Measurements from ENCODE around the gene STK38.

Gene STK38

DNA sequence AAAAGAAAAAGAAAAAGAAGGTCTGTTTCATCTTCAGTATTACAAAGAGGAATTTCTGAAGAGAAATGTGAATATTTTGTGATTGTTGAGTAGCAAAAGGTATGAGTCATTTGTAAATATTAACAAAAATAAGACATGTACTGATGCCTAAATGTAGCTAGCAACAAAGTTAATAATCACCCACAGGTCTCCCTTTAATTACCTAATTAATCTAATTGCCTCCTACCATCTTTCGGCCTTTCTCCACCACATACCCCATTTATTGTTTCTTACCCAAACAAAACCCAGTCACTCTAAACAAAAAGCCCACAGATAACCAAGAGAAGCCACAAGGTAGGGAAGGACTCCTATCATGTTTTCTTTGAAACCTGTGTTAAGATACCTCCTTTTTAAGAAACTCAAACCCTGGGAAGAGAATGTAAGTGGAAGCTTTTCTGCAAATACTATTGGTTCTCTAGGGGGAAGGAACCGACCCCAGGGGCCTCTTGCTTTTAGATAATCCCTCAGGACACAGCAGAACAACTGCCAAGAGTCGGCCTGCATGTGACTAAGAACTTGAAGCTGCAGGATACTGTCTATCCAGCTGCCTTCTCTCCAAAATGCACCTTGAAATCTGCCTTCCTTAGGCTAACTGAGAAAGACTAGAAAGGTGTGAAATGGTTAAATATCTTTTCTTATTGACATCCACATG, 16.1 kb upstream of the STK38 start:
- DNase-seq (ENCODE audit: extremely low read depth, low read depth) = no peak
- TF ChIP-seq, protein P1, sequence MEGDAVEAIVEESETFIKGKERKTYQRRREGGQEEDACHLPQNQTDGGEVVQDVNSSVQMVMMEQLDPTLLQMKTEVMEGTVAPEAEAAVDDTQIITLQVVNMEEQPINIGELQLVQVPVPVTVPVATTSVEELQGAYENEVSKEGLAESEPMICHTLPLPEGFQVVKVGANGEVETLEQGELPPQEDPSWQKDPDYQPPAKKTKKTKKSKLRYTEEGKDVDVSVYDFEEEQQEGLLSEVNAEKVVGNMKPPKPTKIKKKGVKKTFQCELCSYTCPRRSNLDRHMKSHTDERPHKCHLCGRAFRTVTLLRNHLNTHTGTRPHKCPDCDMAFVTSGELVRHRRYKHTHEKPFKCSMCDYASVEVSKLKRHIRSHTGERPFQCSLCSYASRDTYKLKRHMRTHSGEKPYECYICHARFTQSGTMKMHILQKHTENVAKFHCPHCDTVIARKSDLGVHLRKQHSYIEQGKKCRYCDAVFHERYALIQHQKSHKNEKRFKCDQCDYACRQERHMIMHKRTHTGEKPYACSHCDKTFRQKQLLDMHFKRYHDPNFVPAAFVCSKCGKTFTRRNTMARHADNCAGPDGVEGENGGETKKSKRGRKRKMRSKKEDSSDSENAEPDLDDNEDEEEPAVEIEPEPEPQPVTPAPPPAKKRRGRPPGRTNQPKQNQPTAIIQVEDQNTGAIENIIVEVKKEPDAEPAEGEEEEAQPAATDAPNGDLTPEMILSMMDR (IDR thresholded peaks at IDR 0.05; ENCODE audit: low read depth, low read length) = no peak

DNA sequence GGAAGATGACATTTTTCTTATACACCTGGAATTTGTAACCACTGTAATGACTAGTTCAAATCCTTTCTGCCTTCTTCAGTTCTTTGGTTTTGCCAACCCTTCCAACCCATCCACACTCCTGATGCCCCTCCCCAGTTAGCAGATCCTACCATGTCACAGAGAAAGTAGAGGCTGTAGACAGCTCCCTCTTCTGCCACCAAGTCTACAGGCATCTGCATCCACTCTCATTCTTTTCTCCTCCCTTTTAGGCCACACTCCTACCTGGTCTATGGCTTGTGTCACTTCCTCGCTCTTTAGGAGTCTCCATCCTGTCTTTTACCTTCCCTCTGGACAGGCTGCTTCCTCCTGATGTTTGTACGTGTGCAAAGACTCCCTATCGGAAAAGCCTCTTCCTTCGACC, 13.5 kb upstream of the STK38 start:
- no peak for DNase-seq (ENCODE audit: extremely low read depth, low read depth)
- TF ChIP-seq, protein P1 (IDR thresholded peaks at IDR 0.05; ENCODE audit: low read depth, low read length) = no peak

- TF ChIP-seq, protein P1 (IDR thresholded peaks at IDR 0.05; ENCODE audit: low read depth, low read length) = no peak
- DNase-seq (ENCODE audit: extremely low read depth, low read depth) = no peak
Measured at GRCh38 chr6:36559011-36559793, 11.9 kb upstream of the STK38 start.

GRCh38 chr6:36556281-36556680, 9.0 kb upstream of the STK38 start:
- TF ChIP-seq, protein P1 (IDR thresholded peaks at IDR 0.05; ENCODE audit: low read depth, low read length) = no peak
- DNase-seq (ENCODE audit: extremely low read depth, low read depth) = no peak

DNA sequence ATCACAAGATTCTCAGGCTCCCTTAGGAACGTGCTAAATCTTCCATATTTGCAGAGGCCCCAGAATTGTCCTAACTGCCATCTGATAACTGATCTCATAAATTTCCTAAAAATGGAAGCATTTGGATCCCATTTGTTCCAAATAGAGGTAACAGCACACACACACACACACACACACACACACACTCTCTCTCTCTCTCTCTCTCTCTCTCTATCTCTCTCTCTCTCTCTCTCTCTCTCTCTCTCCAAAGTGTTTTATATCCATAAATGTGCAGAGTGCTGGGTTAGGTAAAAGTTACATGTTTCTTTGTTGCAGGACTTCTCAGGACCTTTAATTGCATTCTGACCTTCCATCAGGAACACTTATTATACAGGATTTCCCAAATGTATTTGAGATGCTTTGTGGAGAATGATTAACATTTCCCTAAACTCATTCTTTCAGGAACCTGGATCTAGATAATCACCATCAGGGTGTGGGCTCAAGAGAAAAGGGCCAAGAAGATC, 8.5 kb upstream of the STK38 start:
- DNase-seq (ENCODE audit: extremely low read depth, low read depth) = no peak
- TF ChIP-seq, protein P1 (IDR thresholded peaks at IDR 0.05; ENCODE audit: low read depth, low read length) = no peak

DNA sequence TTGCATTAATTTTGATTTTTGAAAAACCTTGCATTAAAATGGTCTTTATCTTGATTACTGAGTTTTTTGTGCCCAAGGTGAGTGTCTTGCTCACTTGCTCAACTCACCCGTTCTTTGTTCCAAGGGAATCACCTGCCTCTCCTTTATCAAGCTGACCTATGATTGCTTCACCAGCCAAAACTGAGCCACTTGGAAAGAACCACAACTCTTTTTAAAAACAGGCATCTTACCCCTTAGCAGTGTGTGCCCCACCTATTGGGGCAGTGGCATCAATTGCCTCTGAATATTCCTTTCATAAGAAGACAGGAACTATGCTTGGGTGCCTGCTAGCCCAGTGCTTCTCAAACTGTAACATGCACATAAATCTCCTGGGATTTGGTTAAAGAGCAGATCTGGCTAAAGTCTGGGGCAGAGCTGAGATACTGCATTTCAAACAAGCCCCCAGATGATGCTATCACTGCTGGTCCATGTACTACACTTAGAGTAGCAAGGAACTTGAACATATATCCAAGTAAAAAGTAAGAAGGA, 3.3 kb upstream of the STK38 start:
- TF ChIP-seq, protein P1 (IDR thresholded peaks at IDR 0.05; ENCODE audit: low read depth, low read length) = no peak
- DNase-seq (ENCODE audit: extremely low read depth, low read depth) = no peak

DNA sequence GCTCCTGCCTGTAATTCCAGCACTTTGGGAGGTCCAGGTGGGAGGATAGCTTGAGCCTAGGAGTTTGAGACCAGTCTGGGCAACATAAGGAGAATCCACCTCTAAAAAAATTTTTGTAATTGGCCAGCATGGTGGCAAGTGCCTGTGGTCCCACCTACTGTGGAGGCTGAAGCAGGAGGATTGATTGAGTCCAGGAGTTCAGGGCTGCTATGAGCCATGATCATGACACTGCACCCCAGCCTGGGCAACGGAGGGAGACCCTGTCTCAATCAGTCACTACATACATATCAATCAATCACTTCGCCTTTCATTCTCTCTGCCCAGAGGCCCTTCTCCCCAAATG, 1.1 kb upstream of the STK38 start:
- TF ChIP-seq, protein P1 (IDR thresholded peaks at IDR 0.05; ENCODE audit: low read depth, low read length) = no peak
- no peak for DNase-seq (ENCODE audit: extremely low read depth, low read depth)

Measured in AG09319 (cell line).